Measurements from ENCODE around the gene CCHCR1.

- TF ChIP-seq CTCF (IDR thresholded peaks at IDR 0.05; ENCODE audit: insufficient read depth, low read length, poor library complexity, severe bottlenecking), result no peak
- no peak for TF ChIP-seq EZH2phosphoT487 (conservative IDR thresholded peaks at IDR 0.05; ENCODE audit: low read length)
These were observed 45.9 kb downstream of the CCHCR1 start for GRCh38 chr6:31111712-31112111.
